Stimulated activated CD8-positive, alpha-beta memory T cell treated with anti-CD3 and anti-CD28 coated beads, Interleukin-4, amount 100 ng/mL, for 48 hours (primary cell): ENCODE results near the gene GOLGA8G.
"Not testable (repeated sequence)": the region's sequence is repeated elsewhere in the genome, so short reads cannot be mapped to it uniquely, and the experiment has no call there.

Experiments used
- DNase-seq: peaks from one replicate; pipeline ENCODE4 v3.0.0-alpha.2; 2020

GOLGA8G gene, protein sequence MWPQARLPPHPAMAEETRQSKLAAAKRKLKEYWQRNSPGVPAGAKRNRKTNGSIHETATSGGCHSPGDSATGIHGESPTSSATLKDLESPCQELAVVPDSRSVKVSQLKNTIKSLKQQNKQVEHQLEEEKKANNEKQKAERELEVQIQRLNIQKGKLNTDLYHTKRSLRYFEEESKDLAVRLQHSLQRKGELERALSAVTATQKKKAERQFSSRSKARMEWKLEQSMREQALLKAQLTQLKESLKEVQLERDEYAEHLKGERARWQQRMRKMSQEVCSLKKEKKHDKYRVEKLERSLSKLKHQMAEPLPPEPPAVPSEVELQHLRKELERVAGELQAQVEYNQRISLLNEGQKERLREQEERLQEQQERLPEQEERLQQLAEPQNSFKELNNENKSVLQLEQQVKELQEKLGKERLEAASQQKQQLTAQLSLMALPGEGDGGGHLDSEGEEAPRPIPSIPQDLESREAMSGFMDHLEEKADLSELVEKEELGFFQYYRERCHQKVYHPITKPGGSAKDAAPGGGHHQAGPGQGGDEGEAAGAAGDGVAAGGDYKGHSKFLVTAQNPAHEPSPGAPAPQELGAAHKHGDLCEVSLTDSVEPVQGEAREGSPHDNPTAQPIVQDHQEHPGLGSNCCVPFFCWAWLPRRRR

DNA sequence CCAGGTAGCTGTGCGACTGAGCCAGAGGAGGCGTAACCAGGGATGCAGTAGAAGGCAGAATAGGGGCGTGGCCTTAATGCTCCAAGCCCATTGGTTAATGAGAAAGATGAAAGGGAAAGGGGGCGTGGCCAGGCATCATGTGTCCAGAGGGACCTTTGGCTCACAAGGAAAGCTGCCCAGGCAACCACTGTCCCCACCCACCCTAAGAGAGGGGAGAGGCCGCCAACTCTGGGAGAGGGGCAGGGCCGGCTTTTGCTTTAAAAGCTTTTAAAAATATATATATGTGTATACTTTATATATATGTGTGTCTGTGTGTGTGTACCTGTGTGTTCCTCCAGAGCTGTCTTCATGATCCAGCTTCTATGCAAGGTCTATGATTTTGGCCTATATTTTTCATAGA is at the start of gene GOLGA8G:
Gene GOLGA8G, minus strand, starts transcription at position 18 of the 400 bp plus-strand sequence. CDS start 62 bp downstream, outside the sequence.
- DNase-seq, result not testable (repeated sequence)

DNA sequence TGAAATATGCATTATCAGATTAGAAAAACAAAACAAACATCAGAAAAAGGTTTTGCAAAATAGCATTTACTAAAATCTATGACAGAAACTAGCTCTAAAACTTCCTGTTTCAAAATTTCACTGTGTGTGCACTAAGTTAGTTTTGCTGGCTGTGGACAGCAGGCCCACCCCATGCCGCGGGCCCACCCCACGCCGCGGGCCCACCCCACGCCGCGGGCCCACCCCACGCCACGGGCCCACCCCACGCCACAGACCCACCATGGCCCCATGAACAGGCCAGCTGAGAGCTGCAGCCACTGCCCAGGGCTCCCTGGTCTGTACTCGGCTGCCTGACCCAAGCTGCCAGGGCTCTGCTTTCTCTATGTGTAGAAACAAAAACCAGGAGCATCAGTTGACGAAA is 40.6 kb upstream of the GOLGA8G start:
- DNase-seq, result not testable (repeated sequence)

DNA sequence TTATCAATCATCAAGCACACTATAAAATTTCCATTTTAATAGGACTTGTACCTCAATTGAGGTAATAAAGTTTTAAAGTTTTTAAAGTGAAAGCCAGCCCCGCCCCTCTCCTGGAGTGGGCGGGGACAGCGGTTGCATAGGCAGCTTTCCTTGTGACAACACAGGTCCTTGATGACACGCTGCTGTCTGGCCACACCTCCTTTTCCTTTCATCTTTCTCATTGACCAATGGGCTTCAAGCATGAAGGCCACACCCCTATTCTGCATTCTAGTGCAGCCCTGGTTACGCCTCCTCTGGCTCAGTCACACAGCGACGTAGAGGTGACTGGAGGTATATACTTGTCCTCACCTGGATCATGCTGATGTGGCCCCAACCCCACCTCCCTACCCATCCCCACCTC is 20.5 kb upstream of the GOLGA8G start, which contains the start of gene GOLGA6L25:
Gene GOLGA6L25, plus strand, starts transcription at position 301 of the 400 bp plus-strand sequence. Its CDS starts 61 bp downstream, at position 362.
- not testable (repeated sequence) for DNase-seq

DNA sequence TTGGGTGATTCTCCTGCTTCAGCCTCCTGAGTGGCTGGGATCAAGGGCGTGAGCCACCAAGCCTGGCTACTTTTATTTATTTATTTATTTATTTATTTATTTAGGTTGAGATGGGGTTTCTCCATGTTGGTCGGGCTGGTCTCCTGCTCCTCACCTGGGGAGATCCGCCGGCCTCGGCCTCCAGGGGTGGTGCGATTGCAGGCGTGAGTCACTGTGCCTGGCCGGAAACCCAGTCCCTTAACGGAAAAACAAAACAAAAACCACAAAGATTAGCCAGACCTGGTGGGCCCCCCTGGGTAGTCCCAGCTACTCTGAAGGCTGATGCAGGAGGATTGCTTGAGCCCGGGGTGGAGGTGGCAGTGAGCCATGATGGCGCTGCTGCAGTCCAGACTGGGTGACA is 17.6 kb downstream of the GOLGA8G start:
- not testable (repeated sequence) for DNase-seq

DNA sequence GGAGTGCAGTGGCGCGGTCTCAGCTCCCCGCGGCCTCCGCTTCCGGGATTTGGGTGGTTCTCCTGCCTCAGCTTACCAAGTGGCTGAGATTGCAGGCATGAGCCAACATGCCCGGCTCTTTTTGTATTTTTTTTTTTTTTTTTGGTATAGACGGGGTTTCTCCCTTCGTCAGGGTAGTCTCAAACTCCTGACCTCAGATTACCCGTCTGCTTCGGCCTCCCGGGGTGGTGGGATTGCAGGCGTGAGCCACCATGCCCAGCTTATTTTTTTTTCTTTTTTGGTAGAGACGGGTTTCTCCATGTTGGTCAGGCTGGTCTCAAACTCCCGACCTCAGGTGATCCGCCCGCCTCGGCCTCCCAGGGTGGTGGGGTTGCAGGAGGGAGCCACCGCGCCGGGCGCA is 18.6 kb downstream of the GOLGA8G start:
- DNase-seq, result not testable (repeated sequence)

DNA sequence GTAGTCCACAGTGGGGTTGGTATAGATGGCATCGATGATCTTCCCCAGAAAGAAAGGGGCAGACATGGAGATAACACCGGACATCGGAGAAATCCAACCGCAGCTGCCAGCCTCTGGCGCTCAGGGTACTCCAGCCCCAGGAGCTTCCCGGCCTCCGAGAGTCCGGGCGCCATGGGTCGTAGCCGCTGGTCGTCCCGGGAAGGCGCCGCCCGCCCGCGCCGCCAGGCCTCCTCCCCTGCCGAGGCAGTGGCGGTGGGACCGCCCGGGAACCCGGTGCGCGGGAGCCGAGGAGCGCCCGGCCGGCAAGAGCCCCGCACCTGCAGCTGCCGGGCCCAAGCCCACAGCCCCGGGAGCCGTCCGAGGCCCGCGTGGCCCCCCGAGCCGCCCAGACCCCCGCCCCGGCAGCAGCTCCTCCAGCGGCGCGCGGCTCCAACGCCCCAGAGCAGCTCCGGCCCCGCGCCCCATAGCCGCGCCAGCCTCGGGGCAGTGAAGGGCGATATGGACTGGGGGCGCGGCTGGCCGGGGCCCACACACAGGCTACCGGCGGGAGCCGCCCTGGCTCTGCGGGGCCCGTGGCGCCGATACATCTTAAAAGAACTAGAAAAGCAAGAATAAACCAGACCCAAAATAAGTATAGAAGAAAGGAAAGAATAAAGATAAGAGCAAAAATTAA is 24.4 kb downstream of the GOLGA8G start:
- DNase-seq, result not testable (repeated sequence)

DNA sequence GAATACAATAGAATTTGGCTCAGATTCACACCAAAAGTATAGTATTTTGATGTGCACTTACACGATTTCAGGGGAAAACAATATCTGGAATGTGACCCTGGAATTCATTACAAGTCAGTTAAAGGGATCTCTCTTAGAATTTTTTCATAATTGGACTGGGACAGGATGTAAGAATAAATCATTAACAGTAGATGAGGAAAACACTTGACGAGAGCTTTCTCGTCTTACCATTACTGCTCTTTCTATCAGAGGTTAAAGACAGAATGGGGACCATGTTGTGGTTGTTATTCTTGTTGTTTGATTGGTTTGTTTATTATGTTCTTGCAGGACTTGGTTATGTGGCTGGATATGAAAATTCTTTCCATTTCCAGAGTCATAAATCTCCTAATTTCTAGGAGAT is 51.4 kb downstream of the GOLGA8G start:
- not testable (repeated sequence) for DNase-seq
